Activated CD8-positive, alpha-beta T cell treated with anti-CD3 and anti-CD28 coated beads for 36 hours (primary cell): ENCODE results near the gene ZDHHC3. TPM values are rescaled to one million over a fixed set of nuclear protein-coding genes. Genes with fewer than 3 reads are reported as not detected.

ENCODE experiments used
- ATAC-seq: fragments of 200-7000 bp; cut with Tn5 transposase; one replicate; pipeline ENCODE4 v1.10.0; 2021; ENCODE audit warnings: mild to moderate bottlenecking, moderate library complexity
- CTCF ChIA-PET: fragments of 350-600 bp; sonication (Branson Sonifier 250); formaldehyde crosslinking; loops from one replicate; lab custom pipeline; 2021; ENCODE audit warnings: antibody characterized with exemption; lab: Charles Lee
- POLR2A ChIA-PET: fragments of 350-600 bp; sonication (Branson Sonifier 250); formaldehyde crosslinking; loops from one replicate; lab custom pipeline; 2021; ENCODE audit warnings: antibody characterized with exemption; lab: Charles Lee
- DNase-seq: peaks from one replicate; pipeline ENCODE4 v3.0.0-alpha.2; 2020
- H3K27ac Mint-ChIP-seq: one replicate; pipeline ENCODE4 v1.8.0; 2021; ENCODE audit warnings: mild to moderate bottlenecking, mixed read lengths
- H3K27me3 Mint-ChIP-seq: one replicate; pipeline ENCODE4 v1.8.0; 2021; ENCODE audit warnings: mixed read lengths
- H3K36me3 Mint-ChIP-seq: one replicate; pipeline ENCODE4 v1.8.0; 2021; ENCODE audit warnings: low read depth, mixed read lengths
- H3K4me1 Mint-ChIP-seq: one replicate; pipeline ENCODE4 v1.8.0; 2021; ENCODE audit warnings: low read depth, mixed read lengths
- H3K4me3 Mint-ChIP-seq: one replicate; pipeline ENCODE4 v1.8.0; 2021; ENCODE audit warnings: mild to moderate bottlenecking, moderate library complexity, mixed read lengths
- H3K9me3 Mint-ChIP-seq: one replicate; pipeline ENCODE4 v1.8.0; 2021; ENCODE audit warnings: mixed read lengths
- intact Hi-C: fragments of 100-400 bp; cut with micrococcal nuclease; formaldehyde crosslinking; loops from one replicate; pipeline ENCODE4 v1.10.0; 2022
- total RNA-seq, 2 experiments: library from RNA; stranded (reverse); gene quantifications; one replicate each; pipeline ENCODE4 v1.2.3, GENCODE V29; 2021
- TF ChIP-seq, protein P1 (sequence below): fragments of 200-600 bp; IDR thresholded peaks from one replicate; pipeline ENCODE4 v1.8.0; 2022; ENCODE audit warnings: antibody characterized with exemption, mild to moderate bottlenecking

Gene ZDHHC3
- total RNA-seq, 2 experiments from 2014 or later, result 28.6 to 36.0 TPM

DNA sequence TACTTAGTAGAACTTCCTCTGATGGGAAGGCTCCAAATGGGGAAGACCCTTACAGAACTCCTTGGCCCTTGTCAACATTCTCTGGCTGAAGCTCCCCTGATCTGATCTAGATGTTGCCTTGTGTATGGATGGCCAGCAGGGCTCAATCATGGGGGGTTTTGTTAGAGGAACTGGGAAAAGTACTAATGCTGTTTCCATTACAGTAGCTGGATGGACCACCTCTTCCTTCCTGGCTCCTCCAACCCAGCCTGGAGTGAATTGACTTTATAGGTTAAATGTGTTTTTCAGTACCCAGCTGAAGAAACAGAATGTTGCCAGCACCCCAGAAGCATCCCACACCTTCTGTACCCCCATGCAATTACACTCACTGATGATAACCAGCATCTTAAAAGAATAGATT lies 27.4 kb upstream of the ZDHHC3 start:
- Mint-ChIP-seq H3K4me3 (no peak overlapping the region), H3K27me3 (no peaks in the 10 kb centered on the region), H3K27ac (no peak overlapping the region), H3K9me3 (peaks cover 9% of the 10 kb centered on the region), H3K36me3 (peaks cover 72% of the 10 kb centered on the region), H3K4me1 (peaks cover 18% of the 10 kb centered on the region)
- no peak for ATAC-seq
- DNase-seq, result no peak
- ChIA-PET CTCF (interaction anchor here (1.8 kb wide), 1 partner anchor 10 kb away, joined by 10 read pairs; no protein-coding TSS in a partner anchor), POLR2A (no interaction called here)
- intact Hi-C loops, result no loop called here
- TF ChIP-seq, protein P1, sequence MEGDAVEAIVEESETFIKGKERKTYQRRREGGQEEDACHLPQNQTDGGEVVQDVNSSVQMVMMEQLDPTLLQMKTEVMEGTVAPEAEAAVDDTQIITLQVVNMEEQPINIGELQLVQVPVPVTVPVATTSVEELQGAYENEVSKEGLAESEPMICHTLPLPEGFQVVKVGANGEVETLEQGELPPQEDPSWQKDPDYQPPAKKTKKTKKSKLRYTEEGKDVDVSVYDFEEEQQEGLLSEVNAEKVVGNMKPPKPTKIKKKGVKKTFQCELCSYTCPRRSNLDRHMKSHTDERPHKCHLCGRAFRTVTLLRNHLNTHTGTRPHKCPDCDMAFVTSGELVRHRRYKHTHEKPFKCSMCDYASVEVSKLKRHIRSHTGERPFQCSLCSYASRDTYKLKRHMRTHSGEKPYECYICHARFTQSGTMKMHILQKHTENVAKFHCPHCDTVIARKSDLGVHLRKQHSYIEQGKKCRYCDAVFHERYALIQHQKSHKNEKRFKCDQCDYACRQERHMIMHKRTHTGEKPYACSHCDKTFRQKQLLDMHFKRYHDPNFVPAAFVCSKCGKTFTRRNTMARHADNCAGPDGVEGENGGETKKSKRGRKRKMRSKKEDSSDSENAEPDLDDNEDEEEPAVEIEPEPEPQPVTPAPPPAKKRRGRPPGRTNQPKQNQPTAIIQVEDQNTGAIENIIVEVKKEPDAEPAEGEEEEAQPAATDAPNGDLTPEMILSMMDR, result no peak

DNA sequence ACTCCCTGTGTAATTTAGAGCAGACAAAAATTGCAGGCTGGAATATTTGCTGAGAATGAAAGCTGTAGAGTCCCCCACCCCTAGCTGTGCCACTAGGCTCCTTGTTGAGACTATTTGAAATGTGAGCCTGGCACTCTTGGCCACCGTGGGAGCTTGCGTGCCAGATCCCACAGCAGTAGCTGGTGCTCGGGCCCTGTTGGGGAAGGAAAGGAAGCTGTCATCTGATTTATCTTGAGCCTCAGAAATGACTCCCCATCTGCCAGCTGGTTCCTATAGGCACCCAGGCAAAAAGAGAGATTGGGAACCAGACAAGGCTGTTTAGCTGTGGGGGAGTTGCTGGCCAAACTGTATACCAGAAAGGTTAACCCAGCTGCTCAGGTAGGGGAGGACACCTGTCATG lies 26.7 kb upstream of the ZDHHC3 start:
- POLR2A ChIA-PET, result no interaction called here
- ATAC-seq, result no peak

GRCh38 chr3:45002139-45002660 lies 26.2 kb upstream of the ZDHHC3 start:
- Mint-ChIP-seq H3K4me1 (peaks cover 23% of the 10 kb centered on the region), H3K4me3 (no peak overlapping the region), H3K36me3 (peaks cover 72% of the 10 kb centered on the region), H3K27ac (no peak overlapping the region), H3K9me3 (peaks cover 9% of the 10 kb centered on the region), H3K27me3 (no peaks in the 10 kb centered on the region)
- ChIA-PET POLR2A (no interaction called here), CTCF (interaction anchor here (1.8 to 2.1 kb wide), 2 partner anchors 9 to 14 kb away, joined by 6 to 10 read pairs; no protein-coding TSS in a partner anchor)
- TF ChIP-seq, protein P1, result no peak
- no peak for ATAC-seq
- DNase-seq, result no peak
- intact Hi-C loops, result no loop called here

More for the DNA sequence above, 26.7 kb upstream of the ZDHHC3 start:
- Mint-ChIP-seq H3K27ac (no peak overlapping the region), H3K4me3 (no peak overlapping the region), H3K27me3 (no peaks in the 10 kb centered on the region), H3K36me3 (peaks cover 71% of the 10 kb centered on the region), H3K4me1 (peaks cover 19% of the 10 kb centered on the region), H3K9me3 (peaks cover 9% of the 10 kb centered on the region)
- CTCF ChIA-PET, result interaction anchor here (1.8 to 2.1 kb wide), 2 partner anchors 10 to 15 kb away, joined by 6 to 10 read pairs; no protein-coding TSS in a partner anchor
- TF ChIP-seq, protein P1, result no peak
- DNase-seq, result no peak
- intact Hi-C loops, result no loop called here

DNA sequence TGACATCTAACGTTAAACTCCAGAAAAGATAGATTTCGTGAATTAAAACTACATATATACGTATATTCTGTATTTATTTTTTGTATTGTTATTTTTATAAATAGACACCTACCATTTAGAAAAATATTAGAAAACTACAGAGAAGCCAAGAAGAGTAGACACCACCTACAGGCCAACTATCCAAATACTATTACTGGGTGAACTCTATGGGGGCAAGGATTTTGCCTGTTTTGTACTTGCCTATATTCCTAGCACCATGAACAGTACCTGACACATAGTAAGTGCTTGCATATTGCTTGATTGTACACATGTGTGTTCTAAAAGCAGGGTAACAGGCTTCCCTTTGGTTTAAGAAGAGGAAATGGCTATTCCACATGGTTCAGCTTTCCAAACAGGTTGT lies 25.8 kb upstream of the ZDHHC3 start:
- Mint-ChIP-seq H3K27ac (no peak overlapping the region), H3K27me3 (no peaks in the 10 kb centered on the region), H3K4me1 (peaks cover 23% of the 10 kb centered on the region), H3K9me3 (peaks cover 9% of the 10 kb centered on the region), H3K4me3 (no peak overlapping the region), H3K36me3 (peaks cover 71% of the 10 kb centered on the region)
- ATAC-seq (no peak), DNase-seq (no peak)
- TF ChIP-seq, protein P1, result no peak
- CTCF ChIA-PET, result interaction anchor here (2.1 kb wide), 1 partner anchor 14 kb away, joined by 6 read pairs; no protein-coding TSS in a partner anchor
- intact Hi-C loops, result no loop called here
- POLR2A ChIA-PET, result no interaction called here

DNA sequence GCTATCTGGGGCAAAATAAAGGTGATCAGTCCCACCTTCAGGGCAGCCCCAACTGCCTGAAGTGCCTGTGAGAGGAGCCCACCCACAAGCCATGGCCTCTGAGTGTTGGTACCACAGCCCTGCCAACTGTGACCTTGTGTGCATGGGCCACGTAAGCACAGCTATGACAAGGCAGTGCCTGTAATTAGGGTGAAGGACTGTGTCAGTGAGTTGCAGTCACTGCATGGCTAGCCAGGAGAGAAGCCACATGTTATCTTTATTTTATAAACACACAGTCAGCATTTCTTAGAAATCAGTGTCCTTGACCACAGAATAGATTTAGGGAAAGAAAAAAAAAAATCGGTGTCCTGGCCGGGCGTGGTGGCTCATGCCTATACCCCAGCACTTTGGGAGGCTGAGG lies 24.8 kb upstream of the ZDHHC3 start:
- peaks cover 32% of the 10 kb centered on the region for H3K4me1 Mint-ChIP-seq
- H3K9me3 Mint-ChIP-seq, result peaks cover 9% of the 10 kb centered on the region
- no peak overlapping the region for H3K27ac Mint-ChIP-seq
- CTCF ChIA-PET, result interaction anchor here (1.1 to 2.1 kb wide), 2 partner anchors 13 to 22 kb away, joined by 3 to 6 read pairs; no protein-coding TSS in a partner anchor
- H3K36me3 Mint-ChIP-seq, result peaks cover 70% of the 10 kb centered on the region
- TF ChIP-seq, protein P1, result no peak
- no peaks in the 10 kb centered on the region for H3K27me3 Mint-ChIP-seq
- intact Hi-C loops, result no loop called here
- POLR2A ChIA-PET, result no interaction called here
- DNase-seq (no peak), ATAC-seq (no peak)
- H3K4me3 Mint-ChIP-seq, result no peak overlapping the region
